ENCODE data around the gene C19orf73.

- no peak for TF ChIP-seq CTCF (IDR thresholded peaks at IDR 0.05)
- TF ChIP-seq POLR2A (IDR thresholded peaks at IDR 0.05), result no peak
- no peak for TF ChIP-seq POLR2AphosphoS5 (IDR thresholded peaks at IDR 0.05)
- no peak for TF ChIP-seq EP300 (IDR thresholded peaks at IDR 0.05)
These were observed 36.9 kb upstream of the C19orf73 start for GRCh38 chr19:49155820-49156346.
